H9 (cell line): Measurements from ENCODE around the gene DPF1. TPM values are rescaled to one million over a fixed set of nuclear protein-coding genes. Genes with fewer than 3 reads are reported as not detected.

Experiments
- DNase-seq: peaks from one replicate; pipeline ENCODE4 v3.0.0-alpha.2; 2017
- H2AFZ ChIP-seq: one replicate; pipeline ENCODE4 v1.6.1; 2013; ENCODE audit warnings: mild to moderate bottlenecking, low read length, control low read depth, moderate library complexity
- H2AK5ac ChIP-seq: 2 replicates; pipeline ENCODE4 v1.6.1; 2013; ENCODE audit warnings: low read length, control low read depth, mixed read lengths; ENCODE audit not compliant: insufficient read length
- H2BK120ac ChIP-seq: one replicate; pipeline ENCODE4 v1.6.1; 2013; ENCODE audit warnings: low read depth, mild to moderate bottlenecking, low read length, control low read depth, inconsistent platforms; ENCODE audit not compliant: poor library complexity, severe bottlenecking
- H2BK12ac ChIP-seq: 2 replicates; pipeline ENCODE4 v1.6.1; 2013; ENCODE audit warnings: low read length, control low read depth, mixed read lengths, low read depth; ENCODE audit not compliant: insufficient read length
- H2BK15ac ChIP-seq: 2 replicates; pipeline ENCODE4 v1.6.1; 2013; ENCODE audit warnings: low read depth, low read length, control low read depth
- H2BK20ac ChIP-seq: one replicate; pipeline ENCODE4 v1.6.1; 2013; ENCODE audit warnings: low read depth, mild to moderate bottlenecking, low read length, control low read depth, inconsistent platforms; ENCODE audit not compliant: poor library complexity, severe bottlenecking
- H2BK5ac ChIP-seq: 2 replicates; pipeline ENCODE4 v1.6.1; 2013; ENCODE audit warnings: low read length, control low read depth, mixed read lengths; ENCODE audit not compliant: insufficient read length
- H3K14ac ChIP-seq: 2 replicates; pipeline ENCODE4 v1.6.1; 2013; ENCODE audit warnings: low read length, control low read depth; ENCODE audit not compliant: insufficient read depth
- H3K18ac ChIP-seq: 2 replicates; pipeline ENCODE4 v1.6.1; 2013; ENCODE audit warnings: low read depth, mild to moderate bottlenecking, mixed read lengths, low read length, control low read depth; ENCODE audit not compliant: insufficient read length
- H3K23ac ChIP-seq: 2 replicates; pipeline ENCODE4 v1.6.1; 2013; ENCODE audit warnings: low read length, control low read depth, mixed read lengths, low read depth; ENCODE audit not compliant: insufficient read length
- H3K23me2 ChIP-seq: 2 replicates; pipeline ENCODE4 v1.6.1; 2013; ENCODE audit warnings: low read depth, mild to moderate bottlenecking, mixed read lengths, low read length, control low read depth; ENCODE audit not compliant: insufficient read length, poor library complexity, severe bottlenecking
- H3K27ac ChIP-seq: 2 replicates; pipeline ENCODE4 v1.5.1; 2013; ENCODE audit warnings: low read length, control low read depth, mixed read lengths, low read depth; ENCODE audit not compliant: insufficient read length
- H3K27me3 ChIP-seq: 2 replicates; pipeline ENCODE4 v1.6.1; 2013; ENCODE audit warnings: low read length, control low read depth, inconsistent platforms; ENCODE audit not compliant: insufficient read depth
- H3K4ac ChIP-seq: 2 replicates; pipeline ENCODE4 v1.6.1; 2013; ENCODE audit warnings: low read depth, mild to moderate bottlenecking, control low read depth, inconsistent platforms, low read length, moderate library complexity
- H3K4me1 ChIP-seq: 2 replicates; pipeline ENCODE4 v1.6.1; 2013; ENCODE audit warnings: low read length, control low read depth, inconsistent platforms; ENCODE audit not compliant: insufficient read depth
- H3K4me2 ChIP-seq: 2 replicates; pipeline ENCODE4 v1.6.1; 2013; ENCODE audit warnings: low read length, control low read depth, mixed read lengths; ENCODE audit not compliant: insufficient read length, insufficient read depth
- H3K56ac ChIP-seq: 2 replicates; pipeline ENCODE4 v1.6.1; 2013; ENCODE audit warnings: low read depth, mild to moderate bottlenecking, mixed read lengths, low read length, control low read depth; ENCODE audit not compliant: insufficient read length
- H3K79me1 ChIP-seq: 2 replicates; pipeline ENCODE4 v1.6.1; 2013; ENCODE audit warnings: low read depth, mild to moderate bottlenecking, moderate library complexity, low read length, control low read depth, inconsistent platforms; ENCODE audit not compliant: insufficient read depth, poor library complexity, severe bottlenecking
- H3K79me2 ChIP-seq: 2 replicates; pipeline ENCODE4 v1.6.1; 2013; ENCODE audit warnings: low read length, control low read depth, inconsistent platforms; ENCODE audit not compliant: insufficient read depth
- H3K9ac ChIP-seq: 2 replicates; pipeline ENCODE4 v1.6.1; 2013; ENCODE audit warnings: low read length, control low read depth, mixed read lengths; ENCODE audit not compliant: insufficient read length; ENCODE audit errors: extremely low read depth
- H3K9me3 ChIP-seq: one replicate; pipeline ENCODE4 v1.6.1; 2013; ENCODE audit warnings: low read depth, low read length, inconsistent platforms; ENCODE audit not compliant: control insufficient read depth
- H3T11ph ChIP-seq: one replicate; pipeline ENCODE4 v1.6.1; 2013; ENCODE audit warnings: mild to moderate bottlenecking, low read length, control low read depth, inconsistent platforms
- H4K20me1 ChIP-seq: one replicate; pipeline ENCODE4 v1.6.1; 2013; ENCODE audit not compliant: control insufficient read depth, insufficient read length, insufficient read depth
- H4K5ac ChIP-seq: 2 replicates; pipeline ENCODE4 v1.6.1; 2013; ENCODE audit warnings: low read depth, mild to moderate bottlenecking, mixed read lengths, low read length, control low read depth; ENCODE audit not compliant: insufficient read length
- H4K8ac ChIP-seq: replicated peaks from 2 replicates; pipeline ENCODE4 v1.6.1; 2013; ENCODE audit warnings: low read length, control low read depth, mixed read lengths, low read depth; ENCODE audit not compliant: insufficient read length
- H4K91ac ChIP-seq: 2 replicates; pipeline ENCODE4 v1.6.1; 2013; ENCODE audit warnings: low read depth, mild to moderate bottlenecking, moderate library complexity, mixed read lengths, low read length, control low read depth; ENCODE audit not compliant: insufficient read length
- H3K27ac Mint-ChIP-seq, 3 experiments: 2 replicates in 2 of 3; 3 replicates in 1 of 3; pipeline ENCODE4 v1.8.0; 2020 to 2021; ENCODE audit warnings: mixed read lengths in 3 of 3, mild to moderate bottlenecking in 1 of 3, moderate library complexity in 1 of 3
- H3K27me3 Mint-ChIP-seq: 2 replicates; pipeline ENCODE4 v1.8.0; 2021; ENCODE audit warnings: low read depth, mild to moderate bottlenecking, moderate library complexity, mixed read lengths
- H3K36me3 Mint-ChIP-seq, 3 experiments: 2 replicates in 2 of 3; 3 replicates in 1 of 3; pipeline ENCODE4 v1.8.0; 2020 to 2021; ENCODE audit warnings: low read depth in 3 of 3, mixed read lengths in 3 of 3; ENCODE audit not compliant: insufficient read depth in 1 of 3
- H3K4me1 Mint-ChIP-seq, 2 experiments: 2 replicates each; pipeline ENCODE4 v1.8.0; 2020; ENCODE audit warnings: mixed read lengths in 2 of 2
- H3K4me3 Mint-ChIP-seq, 2 experiments: 2 replicates in 1 of 2; 3 replicates in 1 of 2; pipeline ENCODE4 v1.8.0; 2020 to 2021; ENCODE audit warnings: mild to moderate bottlenecking in 2 of 2, mixed read lengths in 2 of 2, moderate library complexity in 1 of 2
- H3K9me3 Mint-ChIP-seq, 2 experiments: 2 replicates in 1 of 2; 3 replicates in 1 of 2; pipeline ENCODE4 v1.8.0; 2020; ENCODE audit warnings: mild to moderate bottlenecking in 2 of 2, mixed read lengths in 2 of 2, moderate library complexity in 1 of 2
- CTCF ChIP-seq: fragments of 200-600 bp; sonication (generic); conservative IDR thresholded peaks from 3 replicates; pipeline ENCODE4 v1.8.0; 2021; ENCODE audit warnings: antibody characterized with exemption, mild to moderate bottlenecking
- WGBS: extraction: QIAGEN DNeasy Blood & Tissue Kit; methylation state at CpG from one replicate; pipeline ENCODE4 v1.1.7; 2013; ENCODE audit warnings: missing lambda C conversion rate, low lambda C conversion rate, mixed read lengths; ENCODE audit not compliant: insufficient read length; ENCODE audit errors: extremely low coverage; 5-methylcytosine and 5-hydroxymethylcytosine counted together
- total RNA-seq: library from RNA; stranded (reverse); gene quantifications from 2 replicates; pipeline ENCODE4 v1.2.1, GENCODE V29; 2021

The DPF1 gene
- total RNA-seq, 1 experiment from 2014 or later, result 12.0 TPM

- Histone ChIP-seq H3T11ph (no peak overlapping the region), H3K4me2 (no peak overlapping the region), H3K4me1 (no peaks in the 10 kb centered on the region), H4K5ac (no peak overlapping the region), H3K27ac (no peak overlapping the region), H2BK15ac (no peak overlapping the region), H3K14ac (no peak overlapping the region), H3K56ac (no peak overlapping the region), H2BK20ac (no peak overlapping the region), H3K23me2 (peaks cover 2% of the 10 kb centered on the region), H2BK5ac (no peak overlapping the region), H2AFZ (no peak overlapping the region), H4K20me1 (no peaks in the 10 kb centered on the region), H3K23ac (no peak overlapping the region), H3K9ac (no peak overlapping the region), H3K79me2 (no peaks in the 10 kb centered on the region), H3K9me3 (no peaks in the 10 kb centered on the region), H4K8ac (no peak overlapping the region), H4K91ac (no peak overlapping the region), H3K18ac (no peak overlapping the region), H2BK120ac (no peak overlapping the region), H3K4ac (no peak overlapping the region), H3K27me3 (no peaks in the 10 kb centered on the region; the same call in 1 of the 2 replicates), H2BK12ac (no peak overlapping the region), H2AK5ac (no peak overlapping the region), H3K79me1 (no peaks in the 10 kb centered on the region)
- H3K27ac Mint-ChIP-seq, result peak overlapping the region in 2 of 3 experiments; percentile 14 to 79; a peak in 2 of 7 replicates
- peak; percentile 96 for TF ChIP-seq CTCF
- no peak overlapping the region; a peak in 1 of 5 replicates for H3K4me3 Mint-ChIP-seq
- DNase-seq, result peak; percentile 85
- no peaks in the 10 kb centered on the region for H3K9me3 Mint-ChIP-seq
- peaks cover 60% of the 10 kb centered on the region for H3K27me3 Mint-ChIP-seq
- H3K4me1 Mint-ChIP-seq, result peaks cover 9 to 16% of the 10 kb centered on the region in 2 experiments
- H3K36me3 Mint-ChIP-seq, result no peaks in the 10 kb centered on the region
- WGBS, result no CpG with 5 or more reads among the region's 7 CpGs
Observed at GRCh38 chr19:38233740-38234251, 9.8 kb upstream of the DPF1 start.
